GM12864 (cell line): Measurements from ENCODE around the gene ITGB8.

Experiments used
- DNase-seq: peaks from one replicate; pipeline ENCODE4 v3.0.0-alpha.2; 2011; ENCODE audit warnings: low read depth
- H3K4me3 ChIP-seq: 2 replicates; pipeline ENCODE4 v1.5.1; 2011; ENCODE audit warnings: mild to moderate bottlenecking, low read depth, low read length, control low read depth
- TF ChIP-seq, protein P1 (sequence below): IDR thresholded peaks from 2 replicates; pipeline ENCODE4 v1.5.1; 2011; ENCODE audit warnings: low read depth, mild to moderate bottlenecking, moderate library complexity, low read length, control low read depth, inconsistent platforms; ENCODE audit errors: missing control alignments

The ITGB8 gene

GRCh38 chr7:20288036-20288435 is 42.7 kb upstream of the ITGB8 start:
- TF ChIP-seq, protein P1, sequence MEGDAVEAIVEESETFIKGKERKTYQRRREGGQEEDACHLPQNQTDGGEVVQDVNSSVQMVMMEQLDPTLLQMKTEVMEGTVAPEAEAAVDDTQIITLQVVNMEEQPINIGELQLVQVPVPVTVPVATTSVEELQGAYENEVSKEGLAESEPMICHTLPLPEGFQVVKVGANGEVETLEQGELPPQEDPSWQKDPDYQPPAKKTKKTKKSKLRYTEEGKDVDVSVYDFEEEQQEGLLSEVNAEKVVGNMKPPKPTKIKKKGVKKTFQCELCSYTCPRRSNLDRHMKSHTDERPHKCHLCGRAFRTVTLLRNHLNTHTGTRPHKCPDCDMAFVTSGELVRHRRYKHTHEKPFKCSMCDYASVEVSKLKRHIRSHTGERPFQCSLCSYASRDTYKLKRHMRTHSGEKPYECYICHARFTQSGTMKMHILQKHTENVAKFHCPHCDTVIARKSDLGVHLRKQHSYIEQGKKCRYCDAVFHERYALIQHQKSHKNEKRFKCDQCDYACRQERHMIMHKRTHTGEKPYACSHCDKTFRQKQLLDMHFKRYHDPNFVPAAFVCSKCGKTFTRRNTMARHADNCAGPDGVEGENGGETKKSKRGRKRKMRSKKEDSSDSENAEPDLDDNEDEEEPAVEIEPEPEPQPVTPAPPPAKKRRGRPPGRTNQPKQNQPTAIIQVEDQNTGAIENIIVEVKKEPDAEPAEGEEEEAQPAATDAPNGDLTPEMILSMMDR: no peak
- H3K4me3 ChIP-seq: no peak overlapping the region
- no peak for DNase-seq

- no peak overlapping the region for H3K4me3 ChIP-seq
- TF ChIP-seq, protein P1: no peak
- DNase-seq: no peak
Observed at GRCh38 chr7:20290505-20291111, 40.1 kb upstream of the ITGB8 start.

GRCh38 chr7:20293336-20293735 is 37.4 kb upstream of the ITGB8 start:
- no peak overlapping the region for H3K4me3 ChIP-seq

DNA sequence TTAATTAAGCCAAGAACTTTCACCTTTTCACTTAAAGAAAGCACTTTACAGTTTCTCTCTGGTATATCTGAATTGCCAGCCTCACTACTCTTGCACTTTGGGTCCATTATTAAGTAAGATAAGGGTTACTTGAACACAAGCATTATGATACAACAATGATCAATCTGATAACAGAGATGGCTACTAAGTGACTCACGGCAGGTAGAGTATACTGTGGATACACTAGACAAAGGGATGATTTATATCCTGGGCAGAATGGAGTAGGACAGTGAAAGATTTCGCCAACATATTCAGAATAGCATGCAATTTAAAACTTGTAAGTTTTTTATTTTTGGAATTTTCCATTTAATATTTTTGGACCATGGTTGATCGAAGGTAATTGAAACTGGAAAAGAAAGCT is 34.3 kb upstream of the ITGB8 start:
- TF ChIP-seq, protein P1: no peak
- no peak for DNase-seq
- H3K4me3 ChIP-seq: no peak overlapping the region

More at GRCh38 chr7:20293336-20293735, 37.4 kb upstream of the ITGB8 start:
- TF ChIP-seq, protein P1: no peak
- no peak for DNase-seq

DNA sequence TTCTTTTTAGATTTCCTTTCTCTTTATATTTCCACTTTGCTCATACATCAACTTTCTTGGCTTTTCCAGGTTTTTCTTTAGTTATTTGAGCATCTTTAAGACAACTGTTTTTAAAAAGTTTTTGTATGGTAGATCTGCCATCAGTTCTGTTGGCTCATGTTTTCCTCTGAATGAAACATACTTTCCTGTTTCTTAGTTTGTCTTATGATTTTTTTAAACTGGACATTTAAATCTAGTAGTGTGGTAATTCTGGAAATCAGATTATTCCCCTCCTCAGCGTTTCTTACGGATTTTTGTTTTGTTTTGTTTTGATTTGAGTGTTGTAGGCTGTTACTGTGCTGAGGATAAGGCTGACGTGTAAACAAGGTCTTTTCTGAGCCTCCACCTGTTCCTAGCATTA is 33.8 kb upstream of the ITGB8 start:
- no peak for DNase-seq
- TF ChIP-seq, protein P1: no peak
- H3K4me3 ChIP-seq: no peak overlapping the region

- H3K4me3 ChIP-seq: no peak overlapping the region
- TF ChIP-seq, protein P1: no peak
- no peak for DNase-seq
Observed at GRCh38 chr7:20298486-20298901, 32.2 kb upstream of the ITGB8 start.

DNA sequence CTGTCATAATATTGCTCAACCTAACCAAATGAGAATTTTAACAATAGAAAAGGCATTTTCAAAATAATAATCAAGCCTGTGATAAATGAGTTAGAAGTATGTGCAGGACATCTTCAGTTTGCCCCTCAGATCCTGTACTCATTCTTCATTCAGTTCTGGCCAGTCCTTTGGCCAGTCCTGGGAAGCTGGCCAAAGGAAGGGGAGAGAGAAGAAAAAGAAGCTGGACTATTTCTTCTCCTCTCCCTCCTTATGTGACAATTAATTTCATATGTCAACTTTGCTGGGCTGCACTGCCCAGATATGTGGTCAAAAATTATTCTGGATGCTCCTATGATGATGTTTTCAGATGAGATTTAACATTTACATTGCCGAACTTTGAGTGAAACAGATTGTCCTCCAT is 31.6 kb upstream of the ITGB8 start:
- H3K4me3 ChIP-seq: no peak overlapping the region
- DNase-seq: no peak
- TF ChIP-seq, protein P1: no peak
